Measurements from ENCODE around the gene MTMR10. TPM values are rescaled to one million over a fixed set of nuclear protein-coding genes. Genes with fewer than 3 reads are reported as not detected.

MTMR10 gene
- total and polyA plus RNA-seq, 2 experiments from 2014 or later = 4.3 to 11.3 TPM

DNA sequence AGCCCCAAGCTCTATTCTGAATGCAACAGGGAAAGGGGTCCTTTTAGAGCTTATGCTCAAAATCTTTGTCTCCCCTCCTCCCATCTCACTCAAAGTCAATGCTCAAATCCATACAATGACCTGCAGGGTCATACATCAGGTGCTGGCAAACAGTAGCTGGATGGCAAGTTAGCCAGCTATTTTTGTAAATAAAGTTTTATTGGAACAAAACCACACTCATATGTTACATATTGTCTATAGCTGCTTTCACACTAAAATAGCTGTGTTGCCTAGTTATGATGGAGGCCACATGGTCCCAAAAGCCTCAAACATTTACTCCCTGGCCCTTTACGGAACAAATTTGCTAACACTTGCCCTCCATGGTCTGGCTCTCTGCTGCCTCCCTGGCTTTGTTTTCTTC, 89.5 kb downstream of the MTMR10 start:
- no peaks in the 10 kb centered on the region for H3K9me2 ChIP-seq (ENCODE audit: insufficient read depth)
- peaks cover 4% of the 10 kb centered on the region for H3K27me3 Mint-ChIP-seq (ENCODE audit: insufficient read depth, low read depth, poor library complexity)
- H3K4me3 ChIP-seq = no peak overlapping the region
- H3K36me3 Mint-ChIP-seq (ENCODE audit: low read depth) = peaks cover 12% of the 10 kb centered on the region; the same call in 2 of the 3 replicates
- peaks cover 14% of the 10 kb centered on the region; the same call in 2 of the 3 replicates for H3K4me1 Mint-ChIP-seq
- H2AFZ ChIP-seq = no peak overlapping the region
- H3K4me1 ChIP-seq (ENCODE audit: insufficient read depth) = peaks cover 4% of the 10 kb centered on the region; the same call in 1 of the 2 replicates
- no peak overlapping the region for H3K27ac Mint-ChIP-seq
- no peaks in the 10 kb centered on the region for H4K20me1 ChIP-seq (replicated peaks; ENCODE audit: insufficient read depth)
- DNase-seq (ENCODE audit: low spot score) = no peak
- H3F3A ChIP-seq (replicated peaks; ENCODE audit: low read depth) = no peaks in the 10 kb centered on the region
- H3K79me2 ChIP-seq (replicated peaks; ENCODE audit: insufficient read depth) = 0 out of 2 replicates have a peak, but pooled peaks cover 3% of the 10 kb centered on the region
- TF ChIP-seq ZNF114 (CRISPR knock-in tag; IDR thresholded peaks at IDR 0.05) (no peak), POLR2AphosphoS5 (IDR thresholded peaks at IDR 0.05; ENCODE audit: low read depth) (no peak), CREB1 (CRISPR knock-in tag; IDR thresholded peaks at IDR 0.05; ENCODE audit: low read depth) (no peak), ZNF331 (CRISPR knock-in tag; IDR thresholded peaks at IDR 0.05; ENCODE audit: low read depth) (no peak), JUNB (IDR thresholded peaks at IDR 0.05; ENCODE audit: unreplicated experiment) (no peak), EZH2phosphoT487 (IDR thresholded peaks at IDR 0.05; ENCODE audit: unreplicated experiment) (no peak), STAT1 (IDR thresholded peaks at IDR 0.05; ENCODE audit: unreplicated experiment) (no peak)
- TF ChIP-seq, protein P1, sequence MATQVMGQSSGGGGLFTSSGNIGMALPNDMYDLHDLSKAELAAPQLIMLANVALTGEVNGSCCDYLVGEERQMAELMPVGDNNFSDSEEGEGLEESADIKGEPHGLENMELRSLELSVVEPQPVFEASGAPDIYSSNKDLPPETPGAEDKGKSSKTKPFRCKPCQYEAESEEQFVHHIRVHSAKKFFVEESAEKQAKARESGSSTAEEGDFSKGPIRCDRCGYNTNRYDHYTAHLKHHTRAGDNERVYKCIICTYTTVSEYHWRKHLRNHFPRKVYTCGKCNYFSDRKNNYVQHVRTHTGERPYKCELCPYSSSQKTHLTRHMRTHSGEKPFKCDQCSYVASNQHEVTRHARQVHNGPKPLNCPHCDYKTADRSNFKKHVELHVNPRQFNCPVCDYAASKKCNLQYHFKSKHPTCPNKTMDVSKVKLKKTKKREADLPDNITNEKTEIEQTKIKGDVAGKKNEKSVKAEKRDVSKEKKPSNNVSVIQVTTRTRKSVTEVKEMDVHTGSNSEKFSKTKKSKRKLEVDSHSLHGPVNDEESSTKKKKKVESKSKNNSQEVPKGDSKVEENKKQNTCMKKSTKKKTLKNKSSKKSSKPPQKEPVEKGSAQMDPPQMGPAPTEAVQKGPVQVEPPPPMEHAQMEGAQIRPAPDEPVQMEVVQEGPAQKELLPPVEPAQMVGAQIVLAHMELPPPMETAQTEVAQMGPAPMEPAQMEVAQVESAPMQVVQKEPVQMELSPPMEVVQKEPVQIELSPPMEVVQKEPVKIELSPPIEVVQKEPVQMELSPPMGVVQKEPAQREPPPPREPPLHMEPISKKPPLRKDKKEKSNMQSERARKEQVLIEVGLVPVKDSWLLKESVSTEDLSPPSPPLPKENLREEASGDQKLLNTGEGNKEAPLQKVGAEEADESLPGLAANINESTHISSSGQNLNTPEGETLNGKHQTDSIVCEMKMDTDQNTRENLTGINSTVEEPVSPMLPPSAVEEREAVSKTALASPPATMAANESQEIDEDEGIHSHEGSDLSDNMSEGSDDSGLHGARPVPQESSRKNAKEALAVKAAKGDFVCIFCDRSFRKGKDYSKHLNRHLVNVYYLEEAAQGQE (IDR thresholded peaks at IDR 0.05; ENCODE audit: unreplicated experiment) = no peak
- TF ChIP-seq, protein P2, sequence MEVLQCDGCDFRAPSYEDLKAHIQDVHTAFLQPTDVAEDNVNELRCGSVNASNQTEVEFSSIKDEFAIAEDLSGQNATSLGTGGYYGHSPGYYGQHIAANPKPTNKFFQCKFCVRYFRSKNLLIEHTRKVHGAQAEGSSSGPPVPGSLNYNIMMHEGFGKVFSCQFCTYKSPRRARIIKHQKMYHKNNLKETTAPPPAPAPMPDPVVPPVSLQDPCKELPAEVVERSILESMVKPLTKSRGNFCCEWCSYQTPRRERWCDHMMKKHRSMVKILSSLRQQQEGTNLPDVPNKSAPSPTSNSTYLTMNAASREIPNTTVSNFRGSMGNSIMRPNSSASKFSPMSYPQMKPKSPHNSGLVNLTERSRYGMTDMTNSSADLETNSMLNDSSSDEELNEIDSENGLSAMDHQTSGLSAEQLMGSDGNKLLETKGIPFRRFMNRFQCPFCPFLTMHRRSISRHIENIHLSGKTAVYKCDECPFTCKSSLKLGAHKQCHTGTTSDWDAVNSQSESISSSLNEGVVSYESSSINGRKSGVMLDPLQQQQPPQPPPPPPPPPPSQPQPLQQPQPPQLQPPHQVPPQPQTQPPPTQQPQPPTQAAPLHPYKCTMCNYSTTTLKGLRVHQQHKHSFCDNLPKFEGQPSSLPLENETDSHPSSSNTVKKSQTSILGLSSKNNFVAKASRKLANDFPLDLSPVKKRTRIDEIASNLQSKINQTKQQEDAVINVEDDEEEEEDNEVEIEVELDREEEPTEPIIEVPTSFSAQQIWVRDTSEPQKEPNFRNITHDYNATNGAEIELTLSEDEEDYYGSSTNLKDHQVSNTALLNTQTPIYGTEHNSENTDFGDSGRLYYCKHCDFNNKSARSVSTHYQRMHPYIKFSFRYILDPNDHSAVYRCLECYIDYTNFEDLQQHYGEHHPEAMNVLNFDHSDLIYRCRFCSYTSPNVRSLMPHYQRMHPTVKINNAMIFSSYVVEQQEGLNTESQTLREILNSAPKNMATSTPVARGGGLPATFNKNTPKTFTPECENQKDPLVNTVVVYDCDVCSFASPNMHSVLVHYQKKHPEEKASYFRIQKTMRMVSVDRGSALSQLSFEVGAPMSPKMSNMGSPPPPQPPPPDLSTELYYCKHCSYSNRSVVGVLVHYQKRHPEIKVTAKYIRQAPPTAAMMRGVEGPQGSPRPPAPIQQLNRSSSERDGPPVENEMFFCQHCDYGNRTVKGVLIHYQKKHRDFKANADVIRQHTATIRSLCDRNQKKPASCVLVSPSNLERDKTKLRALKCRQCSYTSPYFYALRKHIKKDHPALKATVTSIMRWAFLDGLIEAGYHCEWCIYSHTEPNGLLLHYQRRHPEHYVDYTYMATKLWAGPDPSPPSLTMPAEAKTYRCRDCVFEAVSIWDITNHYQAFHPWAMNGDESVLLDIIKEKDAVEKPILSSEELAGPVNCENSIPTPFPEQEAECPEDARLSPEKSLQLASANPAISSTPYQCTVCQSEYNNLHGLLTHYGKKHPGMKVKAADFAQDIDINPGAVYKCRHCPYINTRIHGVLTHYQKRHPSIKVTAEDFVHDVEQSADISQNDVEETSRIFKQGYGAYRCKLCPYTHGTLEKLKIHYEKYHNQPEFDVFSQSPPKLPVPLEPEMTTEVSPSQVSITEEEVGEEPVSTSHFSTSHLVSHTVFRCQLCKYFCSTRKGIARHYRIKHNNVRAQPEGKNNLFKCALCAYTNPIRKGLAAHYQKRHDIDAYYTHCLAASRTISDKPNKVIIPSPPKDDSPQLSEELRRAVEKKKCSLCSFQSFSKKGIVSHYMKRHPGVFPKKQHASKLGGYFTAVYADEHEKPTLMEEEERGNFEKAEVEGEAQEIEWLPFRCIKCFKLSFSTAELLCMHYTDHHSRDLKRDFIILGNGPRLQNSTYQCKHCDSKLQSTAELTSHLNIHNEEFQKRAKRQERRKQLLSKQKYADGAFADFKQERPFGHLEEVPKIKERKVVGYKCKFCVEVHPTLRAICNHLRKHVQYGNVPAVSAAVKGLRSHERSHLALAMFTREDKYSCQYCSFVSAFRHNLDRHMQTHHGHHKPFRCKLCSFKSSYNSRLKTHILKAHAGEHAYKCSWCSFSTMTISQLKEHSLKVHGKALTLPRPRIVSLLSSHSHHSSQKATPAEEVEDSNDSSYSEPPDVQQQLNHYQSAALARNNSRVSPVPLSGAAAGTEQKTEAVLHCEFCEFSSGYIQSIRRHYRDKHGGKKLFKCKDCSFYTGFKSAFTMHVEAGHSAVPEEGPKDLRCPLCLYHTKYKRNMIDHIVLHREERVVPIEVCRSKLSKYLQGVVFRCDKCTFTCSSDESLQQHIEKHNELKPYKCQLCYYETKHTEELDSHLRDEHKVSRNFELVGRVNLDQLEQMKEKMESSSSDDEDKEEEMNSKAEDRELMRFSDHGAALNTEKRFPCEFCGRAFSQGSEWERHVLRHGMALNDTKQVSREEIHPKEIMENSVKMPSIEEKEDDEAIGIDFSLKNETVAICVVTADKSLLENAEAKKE (CRISPR knock-in tag; IDR thresholded peaks at IDR 0.05) = no peak
- no peak overlapping the region for H3K27ac ChIP-seq (ENCODE audit: low read depth)
- no peaks in the 10 kb centered on the region for H3K27me3 ChIP-seq (ENCODE audit: insufficient read depth)
- H3K4me3 Mint-ChIP-seq = no peak overlapping the region
- H3K9me3 Mint-ChIP-seq = no peaks in the 10 kb centered on the region
- no peak for ATAC-seq
- H3K4me2 ChIP-seq = no peak overlapping the region
- H3K36me3 ChIP-seq (ENCODE audit: insufficient read depth) = no peaks in the 10 kb centered on the region
